ENCODE measurements around the gene LHB.
"Not testable (repeated sequence)": the region's sequence is repeated elsewhere in the genome, so short reads cannot be mapped to it uniquely, and the experiment has no call there.

Gene LHB

DNA sequence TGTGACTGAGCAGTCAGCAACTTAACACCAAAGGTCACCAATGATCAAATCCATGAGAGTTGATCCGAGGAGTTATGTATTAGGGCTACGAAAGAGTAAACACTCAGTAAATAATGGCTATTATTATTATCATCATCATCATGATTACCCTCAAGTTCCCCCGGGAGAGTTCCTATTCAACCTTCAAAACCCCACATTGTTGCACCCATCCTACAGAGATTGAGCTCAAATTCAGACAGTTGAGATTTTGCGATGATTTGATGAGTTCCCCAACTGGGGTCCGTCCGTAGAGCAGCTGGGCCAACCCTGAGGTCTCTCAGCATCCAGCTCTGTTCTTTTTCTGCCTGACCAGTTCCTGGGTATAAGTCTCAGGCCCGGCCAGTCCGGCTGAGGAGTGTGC, 21.2 kb upstream of the LHB start:
- not testable (repeated sequence) for DNase-seq (ENCODE audit: low read depth)

DNA sequence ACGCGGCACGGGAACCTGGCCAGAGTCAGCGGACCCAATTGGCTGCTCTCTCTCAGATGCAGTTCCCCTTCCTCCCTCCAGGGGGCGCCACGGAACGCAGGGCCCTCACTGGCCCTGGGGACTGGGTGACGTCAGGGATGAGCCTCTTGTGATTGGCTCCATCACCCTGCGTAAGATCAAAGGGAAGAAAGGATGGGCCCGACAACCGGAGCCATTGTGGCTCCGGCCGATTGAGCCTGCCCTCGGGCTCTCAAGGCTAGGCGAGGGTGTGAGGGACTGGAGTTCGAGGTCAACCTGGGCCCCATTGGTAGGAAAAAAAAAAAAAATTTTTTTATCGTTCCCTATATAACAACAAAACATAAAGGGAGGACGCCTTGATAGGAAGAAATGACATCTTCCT, 19.9 kb upstream of the LHB start, which contains the start of gene CGB1:
Gene CGB1, minus strand, starts transcription at position 81 of the 400 bp plus-strand sequence. CDS start 184 bp downstream, outside the sequence.
- DNase-seq (ENCODE audit: low read depth), result not testable (repeated sequence)

DNA sequence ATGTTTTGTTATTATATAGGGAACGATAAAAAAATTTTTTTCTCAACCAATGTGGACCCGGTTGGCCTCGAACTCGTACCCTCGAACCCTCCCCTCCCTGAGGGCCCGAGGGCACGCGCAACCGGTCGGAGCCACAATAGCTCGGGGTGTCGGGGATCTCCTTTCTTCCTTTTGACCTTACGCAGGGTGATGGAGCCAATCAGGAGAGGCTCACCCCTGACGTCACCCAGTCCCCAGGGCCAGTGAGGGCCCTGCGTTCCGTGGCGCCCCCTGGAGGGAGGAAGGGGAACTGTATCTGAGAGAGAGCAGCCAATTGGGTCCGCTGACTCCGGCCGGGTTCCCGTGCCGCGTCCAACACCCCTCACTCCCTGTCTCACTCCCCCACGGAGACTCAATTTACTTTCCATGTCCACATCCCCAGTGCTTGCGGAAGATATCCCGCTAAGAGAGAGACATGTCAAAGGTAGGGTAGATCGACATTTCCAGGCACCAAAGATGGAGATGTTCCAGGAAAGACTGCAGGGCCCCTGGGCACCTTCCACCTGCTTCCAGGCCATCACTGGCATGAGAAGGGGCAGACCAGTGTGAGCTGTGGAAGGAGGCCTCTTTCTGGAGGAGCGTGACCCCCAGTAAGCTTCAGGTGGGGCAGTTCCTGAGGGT, 14.9 kb upstream of the LHB start, which contains the start of gene CGB2:
Gene CGB2, plus strand, starts transcription at position 249 of the 660 bp plus-strand sequence. Its CDS starts 206 bp downstream, at position 455.
- DNase-seq (ENCODE audit: low read depth), result not testable (repeated sequence)

DNA sequence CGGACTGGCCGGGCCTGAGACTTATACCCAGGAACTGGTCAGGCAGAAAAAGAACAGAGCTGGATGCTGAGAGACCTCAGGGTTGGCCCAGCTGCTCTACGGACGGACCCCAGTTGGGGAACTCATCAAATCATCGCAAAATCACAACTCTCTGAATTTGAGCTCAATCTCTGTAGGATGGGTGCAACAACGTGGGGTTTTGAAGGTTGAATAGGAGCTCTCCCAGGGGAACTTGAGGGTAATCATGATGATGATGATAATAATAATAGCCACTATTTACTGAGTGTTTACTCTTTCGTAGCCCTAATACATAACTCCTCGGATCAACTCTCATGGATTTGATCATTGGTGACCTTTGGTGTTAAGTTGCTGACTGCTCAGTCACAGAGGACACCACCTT, 13.4 kb upstream of the LHB start:
- not testable (repeated sequence) for DNase-seq (ENCODE audit: low read depth)

DNA sequence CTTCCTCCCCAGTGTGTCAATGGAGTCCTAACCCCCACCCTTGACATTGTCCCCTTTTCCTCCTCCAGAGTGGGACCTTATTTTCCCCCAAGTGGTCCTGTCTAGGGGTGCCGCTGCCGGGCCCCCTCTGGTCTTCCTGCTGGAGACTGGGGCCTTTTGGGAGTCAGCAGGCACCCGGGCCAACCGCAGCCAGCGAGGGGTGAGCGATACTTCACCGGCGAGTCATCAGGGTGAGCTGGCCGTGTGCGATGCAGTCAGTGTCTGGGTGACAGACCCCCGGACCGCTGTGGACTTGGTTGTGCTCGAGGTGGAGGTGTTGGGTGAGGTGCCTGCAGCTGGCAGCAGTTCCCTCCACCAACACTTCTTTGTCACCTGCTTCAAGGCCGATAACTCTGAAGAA, 12.9 kb upstream of the LHB start:
- not testable (repeated sequence) for DNase-seq (ENCODE audit: low read depth)

DNA sequence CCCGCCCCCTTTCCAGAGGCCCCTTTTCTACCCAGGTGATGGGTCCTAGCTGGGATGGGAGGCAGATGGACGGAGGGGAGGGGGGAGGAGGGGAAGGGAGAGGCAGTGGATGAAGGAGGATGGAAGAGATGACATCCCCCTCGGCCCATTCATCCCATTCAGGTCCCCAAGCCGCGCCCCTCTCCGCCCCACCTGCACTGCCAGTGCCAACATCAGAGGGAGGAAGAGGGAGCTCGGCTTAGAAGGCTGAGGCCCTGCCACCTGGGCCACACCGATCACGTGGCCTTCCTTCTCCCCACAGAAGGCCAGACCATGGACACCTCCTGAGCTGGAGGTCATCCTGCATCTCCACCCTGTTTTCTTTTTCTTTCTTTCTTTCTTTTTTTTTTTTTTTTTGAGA, 11.8 kb upstream of the LHB start:
- not testable (repeated sequence) for DNase-seq (ENCODE audit: low read depth)

DNA sequence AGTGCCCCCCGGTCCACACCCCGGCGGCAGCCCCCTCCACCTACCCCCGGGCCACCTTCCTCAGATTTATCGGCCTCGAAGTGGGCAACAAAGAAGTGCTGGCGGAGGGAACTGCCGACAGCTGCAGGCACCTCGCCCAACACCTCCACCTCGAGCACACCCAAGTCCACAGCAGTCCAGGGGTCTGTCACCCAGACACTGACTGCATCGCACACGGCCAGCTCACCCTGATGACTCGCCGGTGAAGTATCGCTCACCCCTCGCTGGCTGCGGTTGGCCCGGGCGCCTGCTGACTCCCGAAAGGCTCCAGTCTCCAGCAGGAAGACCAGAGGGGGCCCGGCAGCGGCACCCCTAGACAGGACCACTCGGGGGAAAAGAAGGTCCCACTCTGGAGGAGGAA, 8.7 kb upstream of the LHB start:
- DNase-seq (ENCODE audit: low read depth), result not testable (repeated sequence)

DNA sequence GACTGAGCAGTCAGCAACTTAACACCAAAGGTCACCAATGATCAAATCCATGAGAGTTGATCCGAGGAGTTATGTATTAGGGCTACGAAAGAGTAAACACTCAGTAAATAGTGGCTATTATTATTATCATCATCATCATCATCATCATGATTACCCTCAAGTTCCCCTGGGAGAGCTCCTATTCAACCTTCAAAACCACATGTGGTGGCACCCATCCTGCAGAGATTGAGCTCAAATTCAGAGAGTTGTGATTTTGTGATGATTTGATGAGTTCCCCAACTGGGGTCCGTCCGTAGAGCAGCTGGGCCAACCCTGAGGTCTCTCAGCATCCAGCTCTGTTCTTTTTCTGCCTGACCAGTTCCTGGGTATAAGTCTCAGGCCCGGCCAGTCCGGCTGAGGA, 8.2 kb upstream of the LHB start:
- not testable (repeated sequence) for DNase-seq (ENCODE audit: low read depth)

DNA sequence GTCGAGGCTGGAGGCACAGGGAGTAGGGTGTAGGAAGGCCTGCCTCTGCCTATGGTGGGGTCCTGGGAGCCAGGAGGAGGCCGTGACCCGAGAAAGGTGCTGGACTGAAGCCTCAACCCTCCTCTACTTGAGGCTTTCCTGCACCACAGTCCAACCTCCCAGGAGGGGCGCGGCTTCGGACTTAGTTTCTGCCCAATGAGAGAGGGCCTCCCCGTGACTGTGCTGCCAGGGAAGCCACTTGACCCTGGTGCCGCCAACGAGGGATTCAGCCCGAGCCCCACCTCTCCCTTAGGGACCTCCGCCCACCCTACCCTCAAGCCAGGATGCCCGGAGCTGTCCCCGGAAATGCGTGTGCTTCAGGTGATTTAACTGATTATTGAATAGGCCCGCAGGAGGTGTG, 7.3 kb upstream of the LHB start, which contains the start of gene CGB3:
Gene CGB3, minus strand, starts transcription at position 101 of the 400 bp plus-strand sequence. CDS start 362 bp downstream, outside the sequence.
- DNase-seq (ENCODE audit: low read depth), result not testable (repeated sequence)

DNA sequence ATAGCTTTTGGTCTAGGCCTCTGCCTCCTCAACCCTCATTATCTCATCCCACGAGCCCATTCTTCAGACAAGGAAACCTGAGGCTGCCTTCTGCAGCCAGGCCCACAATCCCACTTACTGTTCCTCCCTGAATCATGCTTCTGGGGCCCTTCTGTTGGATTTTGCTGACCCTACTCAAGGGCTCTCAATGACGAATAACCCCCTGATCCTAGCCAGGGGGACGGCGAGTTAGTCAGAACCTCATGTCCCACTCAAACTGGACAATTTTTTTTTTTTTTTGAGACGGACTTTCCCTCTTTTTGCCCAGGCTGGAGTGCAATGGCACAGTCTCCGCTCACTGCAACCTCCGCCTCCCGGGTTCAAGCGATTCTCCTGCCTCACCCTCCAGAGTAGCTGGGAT, 5.2 kb upstream of the LHB start:
- DNase-seq (ENCODE audit: low read depth), result no peak

DNA sequence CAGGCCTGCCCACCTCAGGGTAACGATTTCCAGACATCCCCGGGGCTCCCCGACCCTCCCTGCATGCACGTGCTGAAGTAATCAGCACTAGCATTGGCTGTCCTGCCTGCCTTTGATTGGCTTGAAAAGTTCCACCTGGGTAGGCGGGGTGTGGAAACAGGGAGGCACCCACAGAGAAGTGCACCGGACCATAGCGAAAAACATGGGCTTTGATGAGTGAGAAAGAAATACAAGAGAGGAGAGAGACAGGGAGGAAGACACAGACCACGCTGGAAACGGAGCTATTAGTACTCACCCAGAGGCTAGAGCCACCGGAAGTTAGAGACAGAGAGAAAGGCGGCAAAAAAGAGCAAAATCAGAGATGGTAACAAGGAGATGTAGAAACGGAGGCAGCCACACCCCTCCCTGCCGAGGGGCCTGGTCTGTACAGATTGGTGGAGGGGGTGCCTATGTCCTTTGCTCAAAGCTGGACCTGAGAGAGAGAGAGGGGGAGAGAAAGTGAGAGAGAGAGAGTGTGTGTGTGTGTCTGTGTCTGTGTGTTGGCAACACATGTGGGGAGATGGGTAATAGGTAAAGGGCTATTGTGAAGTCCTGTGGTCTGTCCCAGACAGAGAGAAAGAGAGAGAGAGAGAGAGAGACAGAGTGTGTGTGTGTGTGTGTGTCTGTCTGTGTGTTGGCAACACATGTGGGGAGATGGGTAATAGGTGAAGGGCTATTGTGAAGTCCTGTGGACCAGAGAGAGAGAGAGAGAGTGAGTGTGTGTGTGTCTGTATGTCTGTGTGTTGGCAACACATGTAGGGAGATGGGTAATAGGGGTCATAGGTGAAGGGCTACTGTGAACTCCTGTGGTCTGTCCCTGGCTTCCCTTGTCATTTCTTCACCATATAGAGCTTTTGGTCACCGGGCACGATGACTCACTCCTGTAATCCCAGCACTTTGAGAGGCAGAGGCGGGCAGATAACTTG, 4.3 kb upstream of the LHB start:
- no peak for DNase-seq (ENCODE audit: low read depth)

DNA sequence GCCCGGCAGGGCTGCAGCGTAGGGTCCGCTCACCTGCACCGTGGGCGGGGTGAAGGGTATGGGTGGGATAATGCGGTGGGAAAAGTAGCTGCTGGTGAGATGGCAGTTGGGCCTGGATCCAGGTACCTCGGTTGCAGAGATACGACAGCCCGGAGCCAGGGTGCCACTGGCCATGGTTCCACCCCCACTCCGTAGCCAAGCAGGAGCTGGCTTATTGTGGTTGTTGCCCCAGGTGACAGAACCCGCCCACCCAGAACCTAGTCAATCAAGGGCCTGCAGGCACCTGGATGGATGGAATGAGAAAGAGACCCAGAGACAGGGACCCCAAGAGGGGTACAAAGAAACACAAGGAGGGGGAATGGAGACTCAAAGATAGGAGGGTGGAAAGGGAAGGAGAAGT, 3.5 kb upstream of the LHB start:
- DNase-seq (ENCODE audit: low read depth), result no peak

DNA sequence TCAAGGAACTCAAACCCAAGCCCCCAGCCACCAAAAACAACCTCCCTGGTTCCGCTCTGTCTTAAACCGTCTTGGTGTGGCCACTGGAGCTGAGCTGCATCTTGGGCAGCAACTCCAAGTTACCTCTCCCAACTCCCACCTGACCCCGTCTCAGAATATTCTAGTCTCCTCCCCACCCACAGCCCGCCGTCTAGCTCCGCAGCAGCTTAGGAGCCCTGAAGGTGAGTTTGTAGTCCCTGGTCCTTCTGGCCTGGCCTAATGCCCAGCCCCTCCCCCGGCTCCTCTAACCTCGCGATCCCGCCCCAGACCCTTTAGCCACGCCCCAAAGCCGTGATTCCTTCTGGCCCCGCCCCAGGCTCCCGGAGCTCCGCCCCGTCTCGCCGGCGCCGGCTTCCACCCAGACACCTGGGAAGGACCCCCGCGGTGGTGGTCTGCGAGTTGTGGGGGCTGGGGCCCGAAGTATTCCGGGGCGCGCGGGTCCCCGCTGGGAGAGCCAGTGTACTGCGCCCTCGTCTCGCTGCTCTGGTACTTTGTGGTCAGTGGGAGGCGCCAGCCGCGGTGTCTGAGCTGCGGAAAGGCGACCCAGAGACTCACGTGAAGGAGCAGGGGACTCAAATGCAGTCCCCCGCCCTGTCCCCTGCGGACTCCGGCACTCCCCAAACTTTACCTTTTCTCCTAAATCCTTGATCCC, 2.5 kb upstream of the LHB start:
- DNase-seq (ENCODE audit: low read depth), result peak; percentile 40

DNA sequence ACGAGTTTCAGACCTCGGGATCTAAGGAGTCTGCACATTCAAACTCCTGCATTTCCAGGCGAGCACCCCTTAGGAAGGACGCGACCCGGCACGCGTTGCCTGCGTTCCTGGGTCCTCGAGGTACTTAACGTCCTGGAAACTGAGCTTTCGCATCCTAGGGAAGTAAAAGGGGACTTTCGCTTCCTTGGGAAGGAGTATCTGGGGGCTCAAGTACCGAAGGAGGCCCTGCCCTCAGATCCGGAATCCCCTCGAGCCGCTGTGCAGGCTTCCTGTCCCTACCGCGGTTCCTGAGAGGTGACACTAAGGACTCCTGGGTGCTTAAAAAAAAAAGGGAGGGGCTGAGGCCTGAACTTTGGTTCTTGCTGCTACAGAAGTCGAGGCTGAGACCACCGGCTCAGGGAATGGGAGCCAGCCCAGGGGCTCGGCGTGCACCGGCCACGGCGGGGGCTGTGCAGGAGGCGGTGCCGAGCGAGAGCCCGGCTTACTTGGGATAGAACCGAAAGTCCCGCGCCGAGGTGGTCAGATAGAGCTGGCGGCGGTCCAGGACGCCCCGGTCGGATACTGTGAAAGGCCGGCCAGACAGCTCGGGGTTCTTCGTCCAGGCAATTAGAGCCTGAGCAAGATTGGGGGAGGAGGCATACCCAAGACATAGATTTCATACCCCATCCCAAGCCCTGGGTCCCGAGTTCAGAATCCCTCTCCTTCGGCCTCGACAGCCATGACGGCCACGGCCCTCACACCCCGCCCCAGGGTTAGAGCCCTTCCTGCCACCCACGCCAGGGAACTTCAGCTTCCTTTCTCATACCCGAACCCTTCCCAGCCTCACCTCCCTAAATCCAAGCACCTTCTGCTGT, 1.7 kb upstream of the LHB start:
- not testable (repeated sequence) for DNase-seq (ENCODE audit: low read depth)

DNA sequence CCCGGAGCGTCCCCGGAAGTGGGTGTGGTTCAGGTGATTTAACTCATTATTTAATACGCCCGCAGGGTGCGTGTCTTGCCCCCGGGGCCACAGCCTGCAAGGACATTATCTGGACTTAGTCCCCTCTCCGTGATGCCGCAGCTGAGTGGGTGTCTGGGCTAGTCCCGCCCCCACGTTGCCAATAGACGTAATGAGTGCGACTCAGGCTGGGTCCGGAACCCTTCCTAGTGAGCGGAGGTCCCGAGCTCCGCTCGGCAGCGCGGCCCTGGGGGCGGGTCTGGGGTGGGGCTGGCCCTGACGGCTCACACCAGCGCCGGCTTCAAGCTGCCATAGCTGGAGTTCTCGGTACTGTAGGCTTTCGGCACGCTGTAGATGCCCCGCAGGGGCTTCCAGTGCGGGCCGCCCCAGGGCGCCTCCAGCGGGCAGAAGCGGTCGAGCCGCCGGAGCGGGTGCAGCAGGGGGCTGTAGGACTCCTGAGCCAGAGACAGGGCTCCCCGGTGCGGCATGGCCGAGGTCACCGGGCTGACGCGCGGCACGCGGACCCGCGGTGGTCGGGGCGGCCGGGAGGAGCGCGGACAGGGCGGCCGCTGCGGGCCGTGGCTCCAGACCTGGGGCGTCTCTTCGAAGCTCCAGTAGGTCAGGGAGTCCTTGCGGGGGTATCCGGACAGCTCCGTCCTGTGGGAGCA, 918 bp upstream of the LHB start:
- DNase-seq (ENCODE audit: low read depth), result peak; percentile 47

DNA sequence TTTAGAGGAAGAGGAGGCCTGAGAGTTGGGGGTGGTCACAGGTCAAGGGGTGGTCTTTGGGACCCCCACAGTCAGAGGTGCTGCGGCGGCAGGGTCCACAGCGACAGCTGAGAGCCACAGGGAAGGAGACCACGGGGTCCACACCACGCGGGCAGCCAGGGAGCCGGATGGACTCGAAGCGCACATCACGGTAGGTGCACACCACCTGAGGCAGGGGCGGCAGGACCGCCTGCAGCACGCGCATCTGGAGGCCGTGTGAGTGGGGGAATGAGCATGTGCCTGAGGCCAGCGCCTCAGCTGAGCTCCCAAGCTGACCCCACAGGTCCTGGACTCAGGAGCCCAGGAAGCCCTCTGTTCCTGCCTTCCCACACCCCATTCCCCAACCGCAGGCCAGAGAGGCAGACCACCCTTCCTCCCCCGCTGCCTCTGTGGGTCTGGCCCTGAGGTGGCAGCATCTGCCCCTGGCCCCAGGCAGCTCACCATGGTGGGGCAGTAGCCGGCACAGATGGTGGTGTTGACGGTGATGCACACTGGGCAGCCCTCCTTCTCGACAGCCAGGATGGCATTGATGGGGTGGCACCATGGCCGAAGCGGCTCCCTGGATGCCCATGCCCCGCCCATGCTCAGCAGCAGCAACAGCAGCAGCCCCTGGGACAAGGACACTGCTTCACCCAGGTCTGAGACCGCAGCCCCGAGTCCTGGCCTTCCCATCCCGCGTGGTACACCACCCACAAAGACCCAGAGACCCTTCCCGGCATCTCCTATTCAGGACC, 638 bp downstream of the LHB start:
- no peak for DNase-seq (ENCODE audit: low read depth)

DNA sequence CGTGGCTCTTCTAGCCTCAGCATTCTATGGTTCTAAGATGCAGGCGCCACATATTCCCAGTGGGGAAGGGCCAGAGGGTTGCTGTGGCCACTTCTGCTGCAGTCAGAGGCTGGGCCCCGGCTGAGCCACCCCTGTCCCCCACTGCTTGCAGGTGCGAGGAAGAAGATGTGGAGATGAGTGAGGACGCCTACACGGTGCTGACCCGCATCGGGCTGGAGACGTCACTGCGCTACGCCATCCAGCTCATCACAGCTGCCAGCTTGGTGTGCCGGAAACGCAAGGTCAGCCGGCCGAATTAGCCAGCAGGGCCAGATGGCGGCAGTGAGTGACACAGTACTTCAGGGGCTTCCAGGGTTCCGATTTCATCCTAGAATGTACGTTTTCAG, 2.0 kb downstream of the LHB start:
- DNase-seq (ENCODE audit: low read depth), result no peak

DNA sequence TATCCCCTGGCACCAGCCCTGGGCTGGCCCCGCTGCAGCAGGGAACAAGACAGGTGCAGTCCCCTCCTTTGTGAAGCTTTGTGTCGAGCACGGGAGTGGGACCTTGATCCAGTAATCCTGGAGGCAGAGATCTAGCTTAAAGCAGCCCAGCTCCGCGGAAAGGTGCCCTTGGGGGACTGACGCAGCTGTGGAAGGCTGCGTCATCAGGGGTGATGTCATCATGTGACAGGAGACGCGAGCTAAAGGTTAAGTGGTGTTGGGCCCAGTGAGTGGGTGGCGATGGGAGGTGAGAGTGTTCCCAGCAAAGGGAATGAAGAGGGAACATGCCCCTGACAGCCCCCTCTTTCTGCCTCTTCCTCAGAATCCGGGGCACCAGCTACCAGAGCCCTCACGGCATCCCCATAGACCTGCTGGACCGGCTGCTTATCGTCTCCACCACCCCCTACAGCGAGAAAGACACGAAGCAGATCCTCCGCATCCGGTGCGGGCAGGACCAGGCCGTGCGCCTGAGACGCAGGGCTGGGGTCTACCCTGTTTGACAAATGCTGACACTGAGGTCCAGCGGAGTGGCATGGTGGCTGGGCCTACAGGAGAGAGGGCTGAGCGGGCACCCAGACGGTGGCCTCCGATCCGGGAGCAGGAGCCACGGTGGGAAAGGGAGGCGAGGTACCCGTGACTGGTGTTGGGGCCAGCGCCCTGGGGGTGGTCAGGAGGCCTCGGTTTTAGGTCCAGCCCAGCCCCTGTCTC, 2.6 kb downstream of the LHB start:
- no peak for DNase-seq (ENCODE audit: low read depth)

DNA sequence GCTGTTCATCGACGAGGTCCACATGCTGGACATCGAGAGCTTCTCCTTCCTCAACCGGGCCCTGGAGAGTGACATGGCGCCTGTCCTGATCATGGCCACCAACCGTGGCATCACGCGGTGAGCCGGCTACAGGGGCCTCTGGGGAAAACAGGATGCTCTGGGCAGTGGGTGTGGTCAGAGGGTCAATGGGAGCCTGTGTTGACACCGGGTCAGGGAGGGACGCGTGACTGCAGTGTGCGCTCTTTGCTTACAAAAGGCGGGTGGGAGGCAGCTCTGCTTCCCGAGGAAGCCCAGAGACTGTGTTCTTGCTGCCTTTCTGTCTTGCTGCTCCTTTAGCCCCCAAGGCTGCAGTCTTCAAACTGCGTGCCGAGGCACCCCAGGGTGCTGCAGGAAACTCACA, 5.7 kb downstream of the LHB start:
- no peak for DNase-seq (ENCODE audit: low read depth)
